RWPE2 (cell line): ENCODE measurements around the gene RNF121.

Experiments used
- ATAC-seq: fragments of 200-7000 bp; cut with Tn5 transposase; 3 replicates; pipeline ENCODE4 v1.9.1; 2021; ENCODE audit warnings: low read depth
- DNase-seq: peaks from one replicate; pipeline ENCODE4 v3.0.0-alpha.2; 2020; ENCODE audit warnings: low spot score
- H3K27ac ChIP-seq: fragments of 450-650 bp; 2 replicates; pipeline ENCODE4 v1.5.1; 2017; ENCODE audit warnings: mild to moderate bottlenecking; ENCODE audit not compliant: poor library complexity, severe bottlenecking
- H3K27me3 ChIP-seq: fragments of 250-450 bp; sonication (Bioruptor Pico); 2 replicates; pipeline ENCODE4 v1.5.1; 2021; ENCODE audit warnings: mild to moderate bottlenecking, moderate library complexity; ENCODE audit not compliant: insufficient read depth, poor library complexity, severe bottlenecking
- H3K36me3 ChIP-seq: fragments of 250-450 bp; sonication (Bioruptor Pico); 2 replicates; pipeline ENCODE4 v1.5.1; 2020; ENCODE audit warnings: low read depth, mild to moderate bottlenecking, moderate library complexity
- H3K4me1 ChIP-seq: fragments of 250-450 bp; sonication (Bioruptor Pico); 2 replicates; pipeline ENCODE4 v1.5.1; 2021; ENCODE audit warnings: mild to moderate bottlenecking, moderate library complexity; ENCODE audit not compliant: insufficient read depth, poor library complexity, severe bottlenecking
- H3K4me3 ChIP-seq: fragments of 250-450 bp; sonication (Bioruptor Pico); 2 replicates; pipeline ENCODE4 v1.5.1; 2021; ENCODE audit warnings: mild to moderate bottlenecking, moderate library complexity; ENCODE audit not compliant: severe bottlenecking
- H3K9me3 ChIP-seq: fragments of 250-450 bp; sonication (Bioruptor Pico); 2 replicates; pipeline ENCODE4 v1.5.1; 2021; ENCODE audit warnings: mild to moderate bottlenecking, moderate library complexity; ENCODE audit not compliant: severe bottlenecking
- CTCF ChIP-seq: fragments of 450-650 bp; IDR thresholded peaks from one replicate; pipeline ENCODE4 v1.5.1; 2017; ENCODE audit warnings: mild to moderate bottlenecking, moderate library complexity; ENCODE audit not compliant: poor library complexity, severe bottlenecking

RNF121 gene

GRCh38 chr11:71937826-71938225 lies 9.0 kb downstream of the RNF121 start:
- no peak overlapping the region for H3K4me3 ChIP-seq
- ATAC-seq (no peak), DNase-seq (no peak)
- no peak for TF ChIP-seq CTCF
- no peaks in the 10 kb centered on the region; the same call in 1 of the 2 replicates for H3K36me3 ChIP-seq
- H3K9me3 ChIP-seq: no peaks in the 10 kb centered on the region
- H3K27ac ChIP-seq: no peak overlapping the region
- H3K27me3 ChIP-seq: no peaks in the 10 kb centered on the region
- no peaks in the 10 kb centered on the region for H3K4me1 ChIP-seq

GRCh38 chr11:71940561-71941219 lies 11.8 kb downstream of the RNF121 start:
- Histone ChIP-seq H3K9me3 (no peaks in the 10 kb centered on the region), H3K27ac (no peak overlapping the region), H3K27me3 (no peaks in the 10 kb centered on the region), H3K36me3 (no peaks in the 10 kb centered on the region; the same call in 1 of the 2 replicates), H3K4me3 (no peak overlapping the region), H3K4me1 (peaks cover 8% of the 10 kb centered on the region)
- no peak for DNase-seq
- no peak for ATAC-seq
- no peak for TF ChIP-seq CTCF

- ATAC-seq (peak; percentile 67), DNase-seq (no peak)
- H3K4me3 ChIP-seq: no peak overlapping the region
- no peaks in the 10 kb centered on the region for H3K27me3 ChIP-seq
- H3K4me1 ChIP-seq: peaks cover 28% of the 10 kb centered on the region
- no peaks in the 10 kb centered on the region for H3K9me3 ChIP-seq
- no peaks in the 10 kb centered on the region; the same call in none of the 2 replicates for H3K36me3 ChIP-seq
- peak overlapping the region; percentile 97 for H3K27ac ChIP-seq
- TF ChIP-seq CTCF: no peak
Measured at GRCh38 chr11:71946144-71946571, 17.3 kb downstream of the RNF121 start.

GRCh38 chr11:71947498-71947897 lies 18.7 kb downstream of the RNF121 start:
- no peak for TF ChIP-seq CTCF
- Histone ChIP-seq H3K4me3 (no peak overlapping the region), H3K9me3 (no peaks in the 10 kb centered on the region), H3K27me3 (no peaks in the 10 kb centered on the region), H3K27ac (peak overlapping the region; percentile 97), H3K36me3 (no peaks in the 10 kb centered on the region; the same call in none of the 2 replicates), H3K4me1 (peaks cover 28% of the 10 kb centered on the region)
- DNase-seq: no peak
- ATAC-seq: no peak

- Histone ChIP-seq H3K4me3 (no peak overlapping the region), H3K27ac (peak overlapping the region; percentile 97), H3K36me3 (no peaks in the 10 kb centered on the region; the same call in none of the 2 replicates), H3K27me3 (no peaks in the 10 kb centered on the region), H3K9me3 (no peaks in the 10 kb centered on the region), H3K4me1 (peaks cover 28% of the 10 kb centered on the region)
- no peak for DNase-seq
- no peak for TF ChIP-seq CTCF
- no peak for ATAC-seq
Measured at GRCh38 chr11:71948314-71949027, 19.6 kb downstream of the RNF121 start.
